Adrenal gland (tissue), 5 donors: ENCODE measurements around the gene ADGRF1.

Experiments
- POLR2A ChIP-seq, 2 donors: fragments of 450-650 bp; IDR thresholded peaks; one replicate each; pipeline ENCODE4 v1.6.1; 2017; ENCODE audit warnings: antibody characterized with exemption in 2 of 2, mild to moderate bottlenecking in 2 of 2, moderate library complexity in 1 of 2
- TF ChIP-seq, protein P1 (sequence below), 6 experiments: fragments of 450-650 bp in 4 of 6; fragments of 200-600 bp in 2 of 6; sonication (generic) in 1 of 6; IDR thresholded peaks; 1 replicate in 5 of 6; 2 replicates in 1 of 6; pipeline versions ENCODE4 v1.5.1 to v1.8.0; 2016 to 2021; ENCODE audit warnings: antibody characterized with exemption in 6 of 6, mild to moderate bottlenecking in 2 of 6, moderate library complexity in 1 of 6
- donor health status: DM: no; HTN: no; CAD: no.

- TF ChIP-seq, protein P1, sequence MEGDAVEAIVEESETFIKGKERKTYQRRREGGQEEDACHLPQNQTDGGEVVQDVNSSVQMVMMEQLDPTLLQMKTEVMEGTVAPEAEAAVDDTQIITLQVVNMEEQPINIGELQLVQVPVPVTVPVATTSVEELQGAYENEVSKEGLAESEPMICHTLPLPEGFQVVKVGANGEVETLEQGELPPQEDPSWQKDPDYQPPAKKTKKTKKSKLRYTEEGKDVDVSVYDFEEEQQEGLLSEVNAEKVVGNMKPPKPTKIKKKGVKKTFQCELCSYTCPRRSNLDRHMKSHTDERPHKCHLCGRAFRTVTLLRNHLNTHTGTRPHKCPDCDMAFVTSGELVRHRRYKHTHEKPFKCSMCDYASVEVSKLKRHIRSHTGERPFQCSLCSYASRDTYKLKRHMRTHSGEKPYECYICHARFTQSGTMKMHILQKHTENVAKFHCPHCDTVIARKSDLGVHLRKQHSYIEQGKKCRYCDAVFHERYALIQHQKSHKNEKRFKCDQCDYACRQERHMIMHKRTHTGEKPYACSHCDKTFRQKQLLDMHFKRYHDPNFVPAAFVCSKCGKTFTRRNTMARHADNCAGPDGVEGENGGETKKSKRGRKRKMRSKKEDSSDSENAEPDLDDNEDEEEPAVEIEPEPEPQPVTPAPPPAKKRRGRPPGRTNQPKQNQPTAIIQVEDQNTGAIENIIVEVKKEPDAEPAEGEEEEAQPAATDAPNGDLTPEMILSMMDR (IDR thresholded peaks at IDR 0.05) = no peak
- no peak for TF ChIP-seq POLR2A (IDR thresholded peaks at IDR 0.05)
Measured at GRCh38 chr6:46948699-46949098, 93.4 kb downstream of the ADGRF1 start.
